Type B pancreatic cell (in vitro differentiated cells): ENCODE measurements around the gene KATNA1. TPM values are rescaled to one million over a fixed set of nuclear protein-coding genes. Genes with fewer than 3 reads are reported as not detected.

ENCODE experiments used
- DNase-seq: peaks from one replicate; pipeline ENCODE4 v3.0.0; 2021; ENCODE audit warnings: mixed read lengths; ENCODE audit not compliant: unreplicated experiment; ENCODE audit errors: extremely low spot score
- H3K27ac Mint-ChIP-seq: 2 replicates; pipeline ENCODE4 v1.8.0; 2021; ENCODE audit warnings: mild to moderate bottlenecking, mixed read lengths
- H3K27me3 Mint-ChIP-seq: 2 replicates; pipeline ENCODE4 v1.8.0; 2021; ENCODE audit warnings: mixed read lengths
- H3K36me3 Mint-ChIP-seq: 2 replicates; pipeline ENCODE4 v1.8.0; 2021; ENCODE audit warnings: mixed read lengths
- H3K4me1 Mint-ChIP-seq: one replicate; pipeline ENCODE4 v1.8.0; 2021; ENCODE audit warnings: mixed read lengths; ENCODE audit not compliant: unreplicated experiment
- H3K4me3 Mint-ChIP-seq: 2 replicates; pipeline ENCODE4 v1.8.0; 2021; ENCODE audit warnings: mild to moderate bottlenecking, mixed read lengths
- H3K9me3 Mint-ChIP-seq: 2 replicates; pipeline ENCODE4 v1.8.0; 2021; ENCODE audit warnings: mixed read lengths
- long read RNA-seq: library from polyadenylated mRNA; unstranded; transcript quantifications from one replicate; pipeline ENCODE4 v2.0.0, GENCODE V29; 2020
- total RNA-seq: library from RNA; stranded (reverse); gene quantifications from 2 replicates; pipeline ENCODE4 v1.2.1, GENCODE V29; 2021; ENCODE audit warnings: low replicate concordance
- TF ChIP-seq, protein P1 (sequence below): fragments of 200-600 bp; sonication (generic); conservative IDR thresholded peaks from 2 replicates; pipeline ENCODE4 v1.5.0; 2021; ENCODE audit warnings: antibody characterized with exemption, mild to moderate bottlenecking

Gene KATNA1
- total RNA-seq: 12.3 and 17.3 TPM in 2 replicates
- long read RNA-seq, transcript KATNA1-203 (11 exons, 1,984 nt): major isoform, 80 of 102 reads
- long read RNA-seq, partial matches to known transcripts: 2 of 102 reads
- long read RNA-seq, other reads (novel, unspliced or antisense): 17 of 102 reads

DNA sequence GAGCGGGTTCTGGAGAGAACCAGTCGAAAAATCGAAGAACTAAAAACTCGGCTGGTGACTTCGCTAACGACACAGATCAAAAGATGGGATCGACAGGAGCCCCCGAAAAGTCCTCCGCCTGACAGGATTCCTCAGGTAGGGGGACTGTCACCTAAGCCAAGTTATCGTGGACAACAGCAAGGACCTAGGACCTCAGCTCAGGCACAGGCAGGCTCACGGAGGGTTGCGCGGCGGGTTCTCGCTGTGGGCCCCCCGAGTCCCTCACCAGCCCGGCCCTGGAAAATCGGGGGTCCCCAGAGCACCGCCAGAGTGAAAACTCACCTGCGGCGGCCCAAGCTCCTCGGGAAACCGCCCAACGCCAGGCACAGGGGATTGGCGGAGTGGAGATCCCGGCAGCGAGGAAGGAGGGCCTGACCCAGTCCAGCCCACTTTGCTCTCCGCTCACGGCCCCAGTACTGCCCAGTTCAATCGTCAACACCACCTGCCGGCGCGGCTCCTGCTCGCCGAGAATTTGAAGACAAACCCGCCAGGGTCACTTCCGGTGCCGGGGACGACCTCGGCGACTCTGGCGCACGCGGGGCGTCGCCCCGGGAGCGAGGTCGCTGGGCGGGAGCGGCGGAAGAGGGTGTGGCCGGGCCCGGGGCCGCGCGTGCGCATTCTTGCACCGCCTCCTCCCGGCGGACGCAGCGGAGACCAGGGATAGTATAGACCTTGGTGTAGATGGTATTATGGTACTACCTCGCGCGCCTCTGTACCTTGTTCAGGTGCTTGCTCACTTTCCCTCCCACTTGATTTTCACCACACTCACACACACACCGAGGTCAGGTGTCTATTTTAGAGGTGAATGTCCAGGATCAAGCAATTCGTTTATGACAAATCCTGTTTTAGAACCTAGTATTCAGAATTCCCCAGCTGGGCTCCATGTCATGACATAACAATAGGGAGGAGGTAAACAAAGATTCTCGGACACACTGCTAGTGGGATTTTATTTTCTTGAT is at the start of gene KATNA1:
KATNA1 (minus strand) TSS at position 567 of the 998 bp plus-strand sequence. CDS start 10,167 bp downstream, outside the sequence.
- Mint-ChIP-seq H3K36me3 (no peaks in the 10 kb centered on the region), H3K4me1 (peaks cover 10% of the 10 kb centered on the region), H3K27me3 (no peaks in the 10 kb centered on the region), H3K27ac (peak within 1 kb of the TSS; percentile 79), H3K4me3 (peak within 1 kb of the TSS; percentile 88), H3K9me3 (no peaks in the 10 kb centered on the region)
- DNase-seq: peak; percentile 88
- TF ChIP-seq, protein P1, sequence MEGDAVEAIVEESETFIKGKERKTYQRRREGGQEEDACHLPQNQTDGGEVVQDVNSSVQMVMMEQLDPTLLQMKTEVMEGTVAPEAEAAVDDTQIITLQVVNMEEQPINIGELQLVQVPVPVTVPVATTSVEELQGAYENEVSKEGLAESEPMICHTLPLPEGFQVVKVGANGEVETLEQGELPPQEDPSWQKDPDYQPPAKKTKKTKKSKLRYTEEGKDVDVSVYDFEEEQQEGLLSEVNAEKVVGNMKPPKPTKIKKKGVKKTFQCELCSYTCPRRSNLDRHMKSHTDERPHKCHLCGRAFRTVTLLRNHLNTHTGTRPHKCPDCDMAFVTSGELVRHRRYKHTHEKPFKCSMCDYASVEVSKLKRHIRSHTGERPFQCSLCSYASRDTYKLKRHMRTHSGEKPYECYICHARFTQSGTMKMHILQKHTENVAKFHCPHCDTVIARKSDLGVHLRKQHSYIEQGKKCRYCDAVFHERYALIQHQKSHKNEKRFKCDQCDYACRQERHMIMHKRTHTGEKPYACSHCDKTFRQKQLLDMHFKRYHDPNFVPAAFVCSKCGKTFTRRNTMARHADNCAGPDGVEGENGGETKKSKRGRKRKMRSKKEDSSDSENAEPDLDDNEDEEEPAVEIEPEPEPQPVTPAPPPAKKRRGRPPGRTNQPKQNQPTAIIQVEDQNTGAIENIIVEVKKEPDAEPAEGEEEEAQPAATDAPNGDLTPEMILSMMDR: no peak

DNA sequence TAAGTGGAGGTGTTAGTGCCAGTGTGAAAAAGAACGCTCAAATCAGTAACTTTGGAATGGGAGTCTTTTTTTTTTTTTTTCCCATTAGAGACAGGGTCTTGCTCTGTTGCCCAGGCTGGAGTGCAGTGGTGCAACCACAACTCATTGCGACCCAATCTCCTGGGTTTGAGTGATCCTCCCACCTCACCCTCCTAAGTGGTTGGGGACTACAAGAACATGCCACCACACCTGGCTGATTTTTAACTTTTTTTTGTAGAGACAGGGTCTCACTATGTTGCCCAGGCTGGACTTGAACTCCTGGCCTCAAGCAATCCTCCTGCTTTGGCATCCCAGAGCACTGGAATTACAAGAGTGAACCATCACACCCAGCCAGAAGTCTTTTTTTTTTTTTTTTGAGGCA is 49.7 kb upstream of the KATNA1 start:
- Mint-ChIP-seq H3K27ac (no peak overlapping the region), H3K36me3 (peaks cover 13% of the 10 kb centered on the region), H3K27me3 (no peaks in the 10 kb centered on the region), H3K4me3 (no peak overlapping the region), H3K4me1 (no peaks in the 10 kb centered on the region), H3K9me3 (no peaks in the 10 kb centered on the region)
- no peak for DNase-seq
- TF ChIP-seq, protein P1: no peak

DNA sequence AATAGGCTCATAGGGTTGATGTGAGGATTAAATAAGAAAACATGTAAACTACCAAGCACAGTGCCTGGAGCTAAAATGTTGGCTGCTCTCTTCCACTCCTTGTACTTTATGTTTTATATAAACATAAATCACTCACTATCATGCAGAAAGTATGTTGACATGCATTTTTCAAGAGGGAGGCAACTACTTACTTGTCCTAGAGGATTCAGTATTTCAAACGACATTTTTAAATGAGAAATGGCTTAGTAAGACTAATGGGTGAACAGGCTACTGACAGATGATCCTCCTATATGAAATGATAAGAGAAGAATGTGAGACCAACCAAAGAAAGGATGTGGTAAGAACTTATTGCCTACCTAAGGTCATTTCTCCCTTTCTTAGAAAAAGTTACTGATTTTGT is 48.4 kb upstream of the KATNA1 start:
- Mint-ChIP-seq H3K27me3 (no peaks in the 10 kb centered on the region), H3K4me3 (no peak overlapping the region), H3K27ac (peak overlapping the region; percentile 76), H3K36me3 (peaks cover 17% of the 10 kb centered on the region), H3K4me1 (no peaks in the 10 kb centered on the region), H3K9me3 (no peaks in the 10 kb centered on the region)
- TF ChIP-seq, protein P1: no peak
- DNase-seq: no peak

DNA sequence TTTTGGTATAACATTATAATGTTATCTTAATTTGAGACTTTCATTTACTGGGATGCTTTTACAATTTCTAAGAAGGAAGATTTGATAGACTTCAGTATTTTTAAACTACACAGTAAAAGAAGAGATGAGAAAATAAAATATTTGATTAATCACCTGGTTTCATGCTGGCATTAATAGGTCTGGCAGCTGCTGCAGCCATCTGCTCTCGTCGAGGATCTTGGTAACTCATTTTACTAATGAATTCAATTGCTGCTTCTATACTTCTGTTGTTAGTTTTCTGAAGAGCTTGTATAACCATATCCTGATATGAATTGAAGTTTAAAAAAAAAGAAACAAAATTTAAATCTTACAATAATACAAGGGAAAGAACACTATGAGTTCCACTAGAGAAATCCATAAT is 46.4 kb upstream of the KATNA1 start:
- no peaks in the 10 kb centered on the region for H3K27me3 Mint-ChIP-seq
- no peaks in the 10 kb centered on the region for H3K4me1 Mint-ChIP-seq
- TF ChIP-seq, protein P1: no peak
- no peak overlapping the region for H3K27ac Mint-ChIP-seq
- H3K36me3 Mint-ChIP-seq: peaks cover 21% of the 10 kb centered on the region
- no peaks in the 10 kb centered on the region for H3K9me3 Mint-ChIP-seq
- DNase-seq: no peak
- no peak overlapping the region for H3K4me3 Mint-ChIP-seq

DNA sequence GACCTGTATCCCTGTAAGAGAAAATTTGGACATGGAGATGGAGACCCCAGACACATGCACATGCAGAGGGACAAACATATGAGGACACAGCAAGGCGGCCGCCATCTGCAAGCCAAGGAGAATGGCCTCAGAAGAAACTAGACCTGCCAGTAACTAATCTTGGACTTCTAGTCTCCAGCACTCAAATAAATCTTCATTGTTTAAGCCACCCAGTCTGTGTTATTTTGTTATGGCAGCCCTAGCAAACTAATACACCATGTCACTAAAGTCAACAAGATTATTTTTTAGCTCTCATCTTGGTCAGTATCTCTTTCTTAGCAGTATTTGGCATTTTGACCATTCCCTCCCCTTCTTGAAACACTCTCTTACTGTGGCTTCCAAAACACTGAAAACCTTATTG is 42.7 kb upstream of the KATNA1 start:
- DNase-seq: peak; percentile 10
- Mint-ChIP-seq H3K4me1 (no peaks in the 10 kb centered on the region), H3K27ac (no peak overlapping the region), H3K36me3 (peaks cover 31% of the 10 kb centered on the region), H3K27me3 (no peaks in the 10 kb centered on the region), H3K4me3 (no peak overlapping the region), H3K9me3 (no peaks in the 10 kb centered on the region)
- TF ChIP-seq, protein P1: no peak
